GM12878 (cell line): ENCODE measurements around the gene CAPN10. TPM values are rescaled to one million over a fixed set of nuclear protein-coding genes. Genes with fewer than 3 reads are reported as not detected.

Experiments
- HSF1 ChIP-seq: fragments of 150-350 bp; IDR thresholded peaks from 2 replicates; pipeline ENCODE4 v1.6.1; 2014; ENCODE audit warnings: mild to moderate bottlenecking, low read depth, low read length
- LARP7 ChIP-seq: fragments of 450-650 bp; IDR thresholded peaks from 2 replicates; pipeline ENCODE4 v1.6.1; 2017; ENCODE audit warnings: mild to moderate bottlenecking
- NR2C2 ChIP-seq: IDR thresholded peaks from 2 replicates; pipeline ENCODE4 v1.6.1; 2011; ENCODE audit warnings: borderline replicate concordance, low read depth; ENCODE audit not compliant: control insufficient read depth, insufficient read length
- RCOR1 ChIP-seq: conservative IDR thresholded peaks from 2 replicates; pipeline ENCODE4 v1.6.1; 2012; ENCODE audit warnings: low read depth, low read length, improper control_type of control experiment
- SREBF2 ChIP-seq: IDR thresholded peaks from 2 replicates; pipeline ENCODE4 v1.6.1; 2012; ENCODE audit warnings: mild to moderate bottlenecking, low read length
- TARDBP ChIP-seq: IDR thresholded peaks from 2 replicates; pipeline ENCODE4 v1.6.1; 2016; ENCODE audit warnings: borderline replicate concordance
- TCF7 ChIP-seq: IDR thresholded peaks from 2 replicates; pipeline ENCODE4 v1.6.1; 2014; ENCODE audit warnings: antibody characterized with exemption, borderline replicate concordance
- ZNF384 ChIP-seq: IDR thresholded peaks from 2 replicates; pipeline ENCODE4 v1.6.1; 2012; ENCODE audit warnings: low read depth, mild to moderate bottlenecking, low read length, improper control_type of control experiment, borderline replicate concordance
- polyA plus RNA-seq, 11 experiments: library from polyadenylated mRNA; depleted of rRNA in 4 of 11; unstranded in 6 of 11; stranded (reverse) in 5 of 11; fragments of >200 nt; fragmentation: Nextera tagmentation in 4 of 11; fragmentation: Illumina TruSeq in 1 of 11; extraction: Ambion mirVana in 4 of 11; extraction: Trizol in 1 of 11; gene quantifications; 1 replicate in 1 of 11; 2 replicates in 10 of 11; pipeline versions ENCODE4 v1.2.1 to v1.2.3, GENCODE V29; 2011 to 2016; ENCODE audit warnings: inconsistent platforms in 2 of 11, missing spikeins in 2 of 11, low read depth in 1 of 11
- total RNA-seq, 4 experiments: library from RNA; depleted of rRNA in 3 of 4; stranded (reverse); fragments of >200 nt in 3 of 4; fragmentation: Illumina TruSeq in 1 of 4; extraction: Trizol in 1 of 4; gene quantifications; 2 replicates each; pipeline versions ENCODE4 v1.2.1 to v1.2.3, GENCODE V29; 2013 to 2021
- TF ChIP-seq, protein P1 (sequence below), 3 experiments: IDR thresholded peaks in 2 of 3; conservative IDR thresholded peaks in 1 of 3; 2 replicates each; pipeline ENCODE4 v1.5.1; 2011; ENCODE audit warnings: low read depth in 3 of 3, low read length in 3 of 3, mild to moderate bottlenecking in 3 of 3, control low read depth in 2 of 3, moderate library complexity in 2 of 3, inconsistent platforms in 1 of 3, mixed read lengths in 1 of 3; ENCODE audit not compliant: control insufficient read depth in 2 of 3, insufficient read depth in 1 of 3; ENCODE audit errors: extremely low read depth in 1 of 3
- TF ChIP-seq, protein P2 (sequence below): IDR thresholded peaks from 2 replicates; pipeline ENCODE4 v1.6.1; 2012; ENCODE audit warnings: low read depth, low read length, improper control_type of control experiment

Gene CAPN10
- total and polyA plus RNA-seq, 10 of the 15 experiments (the other 5 are each of a cell fraction or from before 2014, with no cell fraction given): 0.37 to 40.6 (median 17.5) TPM

GRCh38 chr2:240613781-240614180, 27.2 kb downstream of the CAPN10 start (continued):
- TF ChIP-seq NR2C2: no peak
- TF ChIP-seq, protein P1, sequence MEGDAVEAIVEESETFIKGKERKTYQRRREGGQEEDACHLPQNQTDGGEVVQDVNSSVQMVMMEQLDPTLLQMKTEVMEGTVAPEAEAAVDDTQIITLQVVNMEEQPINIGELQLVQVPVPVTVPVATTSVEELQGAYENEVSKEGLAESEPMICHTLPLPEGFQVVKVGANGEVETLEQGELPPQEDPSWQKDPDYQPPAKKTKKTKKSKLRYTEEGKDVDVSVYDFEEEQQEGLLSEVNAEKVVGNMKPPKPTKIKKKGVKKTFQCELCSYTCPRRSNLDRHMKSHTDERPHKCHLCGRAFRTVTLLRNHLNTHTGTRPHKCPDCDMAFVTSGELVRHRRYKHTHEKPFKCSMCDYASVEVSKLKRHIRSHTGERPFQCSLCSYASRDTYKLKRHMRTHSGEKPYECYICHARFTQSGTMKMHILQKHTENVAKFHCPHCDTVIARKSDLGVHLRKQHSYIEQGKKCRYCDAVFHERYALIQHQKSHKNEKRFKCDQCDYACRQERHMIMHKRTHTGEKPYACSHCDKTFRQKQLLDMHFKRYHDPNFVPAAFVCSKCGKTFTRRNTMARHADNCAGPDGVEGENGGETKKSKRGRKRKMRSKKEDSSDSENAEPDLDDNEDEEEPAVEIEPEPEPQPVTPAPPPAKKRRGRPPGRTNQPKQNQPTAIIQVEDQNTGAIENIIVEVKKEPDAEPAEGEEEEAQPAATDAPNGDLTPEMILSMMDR (IDR thresholded peaks at IDR 0.05 in 2 of 3, conservative IDR thresholded peaks at IDR 0.05 in 1 of 3; ENCODE audit: control insufficient read depth in 2 of 3, extremely low read depth in 1 of 3, insufficient read depth in 1 of 3, low read depth in 3 of 3, low read length in 3 of 3): no peak
- TF ChIP-seq, protein P2, sequence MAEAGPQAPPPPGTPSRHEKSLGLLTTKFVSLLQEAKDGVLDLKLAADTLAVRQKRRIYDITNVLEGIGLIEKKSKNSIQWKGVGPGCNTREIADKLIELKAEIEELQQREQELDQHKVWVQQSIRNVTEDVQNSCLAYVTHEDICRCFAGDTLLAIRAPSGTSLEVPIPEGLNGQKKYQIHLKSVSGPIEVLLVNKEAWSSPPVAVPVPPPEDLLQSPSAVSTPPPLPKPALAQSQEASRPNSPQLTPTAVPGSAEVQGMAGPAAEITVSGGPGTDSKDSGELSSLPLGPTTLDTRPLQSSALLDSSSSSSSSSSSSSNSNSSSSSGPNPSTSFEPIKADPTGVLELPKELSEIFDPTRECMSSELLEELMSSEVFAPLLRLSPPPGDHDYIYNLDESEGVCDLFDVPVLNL: no peak
- no peak for TF ChIP-seq RCOR1
- TF ChIP-seq LARP7: no peak
- TF ChIP-seq HSF1: no peak
- no peak for TF ChIP-seq TARDBP
- TF ChIP-seq ZNF384: no peak
- no peak for TF ChIP-seq TCF7
- TF ChIP-seq SREBF2: no peak
